GM23248 (cell line): ENCODE results near the gene MYO18B. TPM values are rescaled to one million over a fixed set of nuclear protein-coding genes. Genes with fewer than 3 reads are reported as not detected.

Source experiments
- DNase-seq: peaks from one replicate; pipeline ENCODE4 v3.0.0-alpha.2; 2015
- H2AFZ ChIP-seq: fragments of 200-600 bp; sonication (generic); 2 replicates; pipeline ENCODE4 v1.6.1; 2016; ENCODE audit warnings: antibody characterized with exemption
- H3F3A ChIP-seq: fragments of 200-600 bp; sonication (generic); 2 replicates; pipeline ENCODE4 v1.6.1; 2016; ENCODE audit warnings: mild to moderate bottlenecking, antibody characterized with exemption, mixed run types; ENCODE audit not compliant: insufficient read depth
- H3K27ac ChIP-seq: fragments of 200-600 bp; sonication (generic); 2 replicates; pipeline ENCODE4 v1.5.1; 2016; ENCODE audit warnings: mild to moderate bottlenecking
- H3K27me3 ChIP-seq: fragments of 200-600 bp; sonication (generic); replicated peaks from 2 replicates; pipeline ENCODE4 v1.6.1; 2016; ENCODE audit warnings: mild to moderate bottlenecking; ENCODE audit not compliant: insufficient read depth
- H3K36me3 ChIP-seq: fragments of 200-600 bp; sonication (generic); 2 replicates; pipeline ENCODE4 v1.6.1; 2016; ENCODE audit warnings: low read depth, mild to moderate bottlenecking
- H3K4me1 ChIP-seq: fragments of 200-600 bp; sonication (generic); 2 replicates; pipeline ENCODE4 v1.6.1; 2016; ENCODE audit warnings: mild to moderate bottlenecking; ENCODE audit not compliant: insufficient read depth
- H3K4me2 ChIP-seq: fragments of 200-600 bp; sonication (generic); one replicate; pipeline ENCODE4 v1.6.1; 2016; ENCODE audit warnings: mild to moderate bottlenecking; ENCODE audit not compliant: unreplicated experiment
- H3K4me3 ChIP-seq: fragments of 200-600 bp; sonication (generic); 2 replicates; pipeline ENCODE4 v1.5.1; 2016; ENCODE audit warnings: mild to moderate bottlenecking
- H3K79me2 ChIP-seq: fragments of 200-600 bp; sonication (generic); 2 replicates; pipeline ENCODE4 v1.6.1; 2016; ENCODE audit warnings: mild to moderate bottlenecking; ENCODE audit not compliant: insufficient read depth
- H3K9ac ChIP-seq: fragments of 200-600 bp; sonication (generic); 2 replicates; pipeline ENCODE4 v1.6.1; 2016; ENCODE audit warnings: mild to moderate bottlenecking
- H3K9me2 ChIP-seq: fragments of 200-600 bp; sonication (generic); 2 replicates; pipeline ENCODE4 v1.6.1; 2016; ENCODE audit warnings: mixed run types, mild to moderate bottlenecking, moderate library complexity; ENCODE audit not compliant: insufficient read depth
- H3K9me3 ChIP-seq: fragments of 200-600 bp; sonication (generic); one replicate; pipeline ENCODE4 v1.6.1; 2017; ENCODE audit warnings: low read depth
- H4K20me1 ChIP-seq: fragments of 200-600 bp; sonication (generic); 2 replicates; pipeline ENCODE4 v1.6.0; 2016; ENCODE audit not compliant: insufficient read depth
- EZH2 ChIP-seq: fragments of 200-600 bp; sonication (generic); IDR thresholded peaks from 2 replicates; pipeline ENCODE4 v1.6.1; 2018; ENCODE audit warnings: antibody characterized with exemption, mild to moderate bottlenecking; ENCODE audit not compliant: insufficient read depth, poor library complexity, severe bottlenecking
- EZH2phosphoT487 ChIP-seq: fragments of 200-600 bp; sonication (generic); IDR thresholded peaks from 2 replicates; pipeline ENCODE4 v1.6.1; 2018; ENCODE audit warnings: antibody characterized with exemption, moderate library complexity, mild to moderate bottlenecking, low read depth; ENCODE audit not compliant: insufficient read depth
- WGBS, 2 experiments: methylation state at CpG; one replicate each; pipeline ENCODE4 v1.1.6; 2015 to 2017; ENCODE audit warnings: low lambda C conversion rate in 2 of 2, low coverage in 1 of 2; ENCODE audit errors: missing lambda C conversion rate in 2 of 2; 5-methylcytosine and 5-hydroxymethylcytosine counted together
- in situ Hi-C: fragments of 300-500 bp; cut with MboI; formaldehyde crosslinking; loops from 2 replicates; pipeline ENCODE4 v1.15.0; 2020
- polyA plus RNA-seq: library from polyadenylated mRNA; unstranded; fragments of >200 nt; fragmentation: Nextera tagmentation; extraction: Ambion mirVana; gene quantifications from 2 replicates; pipeline ENCODE4 v1.2.1, GENCODE V29; 2016
- total RNA-seq: library from RNA; depleted of rRNA; stranded (reverse); fragments of >200 nt; shearing (Covaris generic); gene quantifications from 2 replicates; pipeline ENCODE4 v1.2.3, GENCODE V29; 2014

Gene MYO18B
- total and polyA plus RNA-seq, 2 experiments from 2014 or later = not detected

- Histone ChIP-seq H3F3A (no peaks in the 10 kb centered on the region), H3K79me2 (no peaks in the 10 kb centered on the region), H3K4me2 (no peak overlapping the region), H3K36me3 (no peaks in the 10 kb centered on the region), H2AFZ (no peak overlapping the region), H3K9me2 (no peaks in the 10 kb centered on the region), H3K9ac (no peak overlapping the region), H3K27me3 (no peaks in the 10 kb centered on the region), H3K4me1 (no peaks in the 10 kb centered on the region), H3K9me3 (no peaks in the 10 kb centered on the region), H3K4me3 (no peak overlapping the region), H4K20me1 (no peaks in the 10 kb centered on the region), H3K27ac (no peak overlapping the region)
- 82 to 88% methylated on average over 6 of the region's 6 CpGs for WGBS, 2 experiments
- in situ Hi-C loops = loop anchor here (10.0 kb wide), 1 partner anchor 234 kb away; no protein-coding TSS in a partner anchor
- TF ChIP-seq EZH2 (no peak), EZH2phosphoT487 (no peak)
- DNase-seq = no peak
Observed at GRCh38 chr22:25698978-25699377, 43.0 kb upstream of the MYO18B start.

GRCh38 chr22:25701056-25701780 is 40.8 kb upstream of the MYO18B start:
- Histone ChIP-seq H3K9me3 (no peaks in the 10 kb centered on the region), H3K4me1 (no peaks in the 10 kb centered on the region), H3K36me3 (no peaks in the 10 kb centered on the region), H2AFZ (no peak overlapping the region), H3K9ac (no peak overlapping the region), H3K79me2 (no peaks in the 10 kb centered on the region), H3K27ac (no peak overlapping the region), H3K4me3 (no peak overlapping the region), H3F3A (no peaks in the 10 kb centered on the region), H3K9me2 (no peaks in the 10 kb centered on the region), H4K20me1 (no peaks in the 10 kb centered on the region), H3K4me2 (no peak overlapping the region), H3K27me3 (no peaks in the 10 kb centered on the region)
- in situ Hi-C loops = no loop called here
- peak; percentile 27 for DNase-seq
- 18 to 20% methylated on average over 13 of the region's 13 CpGs for WGBS, 2 experiments
- TF ChIP-seq EZH2phosphoT487 (no peak), EZH2 (no peak)

- peak; percentile 36 for DNase-seq
- Histone ChIP-seq H3F3A (no peaks in the 10 kb centered on the region), H3K4me3 (no peak overlapping the region), H3K27me3 (no peaks in the 10 kb centered on the region), H3K4me1 (no peaks in the 10 kb centered on the region), H2AFZ (no peak overlapping the region), H3K27ac (no peak overlapping the region), H3K9me2 (no peaks in the 10 kb centered on the region), H3K9me3 (no peaks in the 10 kb centered on the region), H3K4me2 (no peak overlapping the region), H3K36me3 (no peaks in the 10 kb centered on the region), H4K20me1 (no peaks in the 10 kb centered on the region), H3K79me2 (no peaks in the 10 kb centered on the region), H3K9ac (no peak overlapping the region)
- in situ Hi-C loops = no loop called here
- TF ChIP-seq EZH2 (no peak), EZH2phosphoT487 (no peak)
Observed at GRCh38 chr22:25702040-25702439, 39.9 kb upstream of the MYO18B start.

GRCh38 chr22:25702571-25703167 is 39.3 kb upstream of the MYO18B start:
- no peaks in the 10 kb centered on the region for H3K4me1 ChIP-seq
- no peaks in the 10 kb centered on the region for H3K27me3 ChIP-seq
- H3K4me3 ChIP-seq = no peak overlapping the region
- no peaks in the 10 kb centered on the region for H3F3A ChIP-seq
- no peak for TF ChIP-seq EZH2phosphoT487
- 88 to 92% methylated on average over 7 of the region's 7 CpGs for WGBS, 2 experiments
- H2AFZ ChIP-seq = no peak overlapping the region
- H3K36me3 ChIP-seq = no peaks in the 10 kb centered on the region
- in situ Hi-C loops = no loop called here
- H3K9me2 ChIP-seq = no peaks in the 10 kb centered on the region
- H3K9me3 ChIP-seq = no peaks in the 10 kb centered on the region
- H3K27ac ChIP-seq = no peak overlapping the region
- no peaks in the 10 kb centered on the region for H3K79me2 ChIP-seq
- no peak overlapping the region for H3K4me2 ChIP-seq
- no peaks in the 10 kb centered on the region for H4K20me1 ChIP-seq
- no peak for DNase-seq
- H3K9ac ChIP-seq = no peak overlapping the region

- no peaks in the 10 kb centered on the region for H3K4me1 ChIP-seq
- no peak overlapping the region for H3K9ac ChIP-seq
- no peaks in the 10 kb centered on the region for H3K79me2 ChIP-seq
- no peak overlapping the region for H3K4me2 ChIP-seq
- H2AFZ ChIP-seq = no peak overlapping the region
- no peaks in the 10 kb centered on the region for H3F3A ChIP-seq
- no peak for DNase-seq
- H3K36me3 ChIP-seq = no peaks in the 10 kb centered on the region
- H3K9me2 ChIP-seq = no peaks in the 10 kb centered on the region
- 82 to 98% methylated on average over 2 of the region's 2 CpGs for WGBS, 2 experiments
- H3K27ac ChIP-seq = no peak overlapping the region
- in situ Hi-C loops = no loop called here
- no peaks in the 10 kb centered on the region for H3K9me3 ChIP-seq
- no peaks in the 10 kb centered on the region for H3K27me3 ChIP-seq
- no peak overlapping the region for H3K4me3 ChIP-seq
- TF ChIP-seq EZH2phosphoT487 (no peak), EZH2 (no peak)
- no peaks in the 10 kb centered on the region for H4K20me1 ChIP-seq
Observed at GRCh38 chr22:25704701-25705100, 37.3 kb upstream of the MYO18B start.
